OCI-LY1 (cell line): ENCODE data around the gene HSPA8.
A peak's percentile ranks its signal among the peaks of the same experiment; 100 is the strongest.

Experiments
- CTCF ChIP-seq: fragments of 200-600 bp; sonication (generic), shearing (Covaris generic); IDR thresholded peaks from 2 replicates; pipeline ENCODE4 v1.5.1; 2017; ENCODE audit warnings: mild to moderate bottlenecking, antibody characterized with exemption, low read length, moderate library complexity, mixed read lengths
- EZH2 ChIP-seq: fragments of 200-600 bp; sonication (generic), shearing (Covaris generic); IDR thresholded peaks from 2 replicates; pipeline ENCODE4 v1.8.0; 2017; ENCODE audit warnings: borderline replicate concordance, mixed run types, mild to moderate bottlenecking, antibody characterized with exemption, low read length, moderate library complexity, mixed read lengths

GRCh38 chr11:123020968-123021367 is 41.0 kb downstream of the HSPA8 start:
- TF ChIP-seq CTCF (peak; percentile 50; the same call in 1 of the 2 replicates), EZH2 (no peak)
